Activated CD4-positive, CD25-positive, alpha-beta regulatory T cell treated with anti-CD3 and anti-CD28 coated beads, Interleukin-2, amount 50 U/mL, for 16 hours (primary cell): Measurements from ENCODE around the gene GRK3.
"Not testable (repeated sequence)": the region's sequence is repeated elsewhere in the genome, so short reads cannot be mapped to it uniquely, and the experiment has no call there.

Experiments used
- DNase-seq: peaks from one replicate; pipeline ENCODE4 v3.0.0-alpha.2; 2020; ENCODE audit warnings: low read depth, low spot score

Gene GRK3

DNA sequence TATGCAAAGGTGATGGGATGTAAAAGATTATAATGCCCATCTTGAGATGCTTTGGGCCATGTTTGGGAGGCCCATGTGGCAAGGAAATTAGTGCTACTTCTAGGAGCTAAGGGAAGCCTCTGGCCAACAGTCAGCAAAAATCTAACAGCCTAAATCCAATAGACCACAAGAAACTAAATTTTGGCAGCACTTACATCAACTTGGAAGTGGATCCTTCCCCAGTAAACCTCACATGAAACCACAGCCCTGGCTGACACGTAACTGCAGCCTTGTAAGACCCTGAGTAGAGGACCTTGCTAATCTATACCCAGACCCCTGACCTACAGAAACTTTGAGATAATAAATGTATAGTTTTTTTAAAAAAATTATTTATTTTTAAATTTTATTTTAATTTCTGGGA, 13.1 kb upstream of the GRK3 start:
- DNase-seq = no peak

DNA sequence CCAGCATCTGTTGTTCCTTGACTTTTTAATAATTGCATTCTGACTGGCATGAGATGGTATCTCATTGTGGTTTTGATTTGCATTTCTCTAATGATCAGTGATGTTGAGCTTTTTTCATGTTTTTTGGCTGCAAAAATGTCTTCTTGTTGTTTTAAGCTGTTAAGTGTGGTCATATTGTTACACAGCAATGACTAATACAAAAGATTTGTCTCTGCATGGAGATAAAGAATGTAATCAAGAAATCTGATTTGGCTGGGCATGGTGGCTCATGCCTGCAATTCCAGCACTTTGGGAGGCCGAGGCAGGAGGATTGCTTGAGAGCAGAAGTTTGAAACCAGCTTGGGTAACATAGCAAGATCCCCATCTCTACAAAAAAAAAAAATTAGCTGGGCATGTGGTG, 12.1 kb upstream of the GRK3 start:
- DNase-seq = not testable (repeated sequence)

DNA sequence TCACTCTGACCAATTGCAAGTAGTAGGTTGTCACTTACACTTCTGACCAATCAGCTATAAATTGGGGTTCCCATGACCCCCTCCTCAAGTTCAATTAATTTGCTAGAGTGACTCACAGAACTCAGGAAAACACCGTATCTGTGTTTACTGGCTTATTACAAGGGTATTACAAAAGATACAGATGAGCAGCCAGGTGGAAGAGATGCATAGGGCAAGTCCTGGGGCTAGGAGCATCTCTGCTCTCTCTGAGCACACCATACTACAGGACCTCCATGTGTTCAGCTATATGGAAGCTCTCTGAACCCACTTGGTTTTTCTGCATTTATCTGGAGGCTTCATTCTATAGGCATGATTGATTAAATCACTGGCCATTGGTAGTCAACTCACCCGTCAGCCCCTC, 11.3 kb upstream of the GRK3 start:
- no peak for DNase-seq

DNA sequence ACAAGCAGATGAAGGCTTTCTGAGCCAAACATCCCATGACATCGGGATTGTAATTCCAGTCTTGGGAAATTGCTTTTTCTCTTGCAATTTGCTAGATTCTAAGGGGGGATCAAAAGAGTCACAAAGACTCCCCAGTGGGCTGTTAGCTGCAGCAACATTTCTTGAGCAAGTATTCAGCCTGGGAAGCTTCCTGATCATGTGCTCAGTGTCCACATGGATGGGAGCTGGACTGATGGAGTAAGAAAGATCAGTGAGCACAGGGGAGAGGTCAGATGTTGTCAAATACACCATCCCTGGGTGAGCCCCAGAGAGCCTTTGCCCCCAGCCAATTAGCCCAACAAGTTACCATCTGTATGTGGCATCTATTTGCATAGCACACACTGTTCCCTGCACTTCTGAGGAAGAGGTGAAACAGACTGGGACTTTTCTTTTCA, 10.2 kb upstream of the GRK3 start:
- no peak for DNase-seq

DNA sequence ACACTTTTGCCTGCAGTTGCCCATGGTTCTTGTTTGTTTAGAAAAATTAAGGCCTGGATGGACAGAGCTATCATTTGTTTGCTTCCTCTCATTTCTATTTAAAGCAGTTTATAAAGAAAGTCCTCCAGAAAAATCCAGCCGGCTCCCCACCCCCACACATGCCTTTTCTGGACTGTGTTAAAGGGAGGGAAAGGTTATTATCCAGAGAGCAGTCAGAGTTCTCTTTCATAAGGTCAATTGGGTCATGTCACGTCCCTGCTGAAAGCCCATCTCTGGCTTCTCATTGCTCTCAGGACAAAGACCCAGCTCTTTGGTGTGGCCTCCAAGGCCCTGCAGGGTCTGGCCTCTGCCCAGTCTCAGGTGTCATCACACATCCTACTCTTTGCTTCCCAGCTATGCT, 9.8 kb upstream of the GRK3 start:
- DNase-seq = no peak

DNA sequence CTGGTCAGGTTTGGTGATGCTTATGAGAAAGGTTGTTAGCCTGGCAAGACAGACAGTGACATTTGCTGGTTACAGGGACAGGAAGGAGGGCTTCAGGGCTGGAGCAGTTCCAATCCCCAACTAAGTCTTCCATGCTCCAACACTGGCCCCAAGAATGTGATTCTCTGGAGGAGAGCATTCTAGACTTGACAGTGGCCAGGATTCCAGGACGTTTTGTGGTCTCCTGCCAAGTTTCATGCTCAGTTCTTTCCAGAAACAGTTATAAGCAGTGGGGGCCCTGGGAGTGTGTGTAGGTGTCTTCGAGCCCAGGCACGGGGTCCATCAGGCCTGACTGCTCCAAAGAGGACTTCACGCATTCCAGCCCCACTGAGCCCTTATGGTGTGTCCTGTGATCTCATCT, 8.9 kb upstream of the GRK3 start:
- DNase-seq = no peak

DNA sequence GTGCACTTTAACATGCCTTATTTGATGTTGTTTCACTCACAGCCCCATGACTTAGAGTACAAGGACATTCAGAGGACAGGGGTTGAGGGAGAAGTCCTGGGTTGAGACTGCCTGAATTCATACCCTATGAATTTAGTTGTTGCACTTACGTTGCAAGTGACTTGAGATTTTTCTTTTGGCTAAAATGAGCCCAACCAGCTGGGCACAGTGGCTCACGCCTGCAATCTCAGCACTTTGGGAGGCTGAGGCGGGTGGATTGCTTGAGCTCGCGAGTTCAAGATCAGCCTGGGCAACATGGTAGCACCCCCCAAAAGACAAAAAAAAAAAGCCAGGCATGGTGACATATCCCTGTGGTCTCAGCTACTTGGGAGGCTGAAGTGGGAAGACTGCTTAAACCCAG, 7.3 kb upstream of the GRK3 start:
- DNase-seq = no peak

DNA sequence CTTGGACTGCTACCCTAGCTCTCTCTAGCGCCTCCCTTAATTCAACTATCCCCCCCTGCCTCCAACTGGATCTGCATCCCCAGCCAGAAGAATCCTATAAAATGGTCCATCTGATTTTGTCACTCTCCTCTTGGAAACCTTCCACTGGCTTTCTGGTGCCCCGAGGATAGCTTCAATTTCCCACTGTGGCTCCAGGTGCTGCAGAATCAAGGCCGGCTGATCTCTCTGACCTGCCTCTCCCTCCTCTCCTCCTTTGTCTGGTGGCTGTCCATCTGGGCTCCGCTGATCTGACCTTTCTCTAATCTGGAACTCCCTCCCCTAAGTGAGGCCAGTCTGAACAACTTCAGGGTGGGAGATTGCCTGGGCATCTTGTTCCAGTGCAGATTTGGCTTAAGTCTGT, 6.1 kb upstream of the GRK3 start:
- no peak for DNase-seq

DNA sequence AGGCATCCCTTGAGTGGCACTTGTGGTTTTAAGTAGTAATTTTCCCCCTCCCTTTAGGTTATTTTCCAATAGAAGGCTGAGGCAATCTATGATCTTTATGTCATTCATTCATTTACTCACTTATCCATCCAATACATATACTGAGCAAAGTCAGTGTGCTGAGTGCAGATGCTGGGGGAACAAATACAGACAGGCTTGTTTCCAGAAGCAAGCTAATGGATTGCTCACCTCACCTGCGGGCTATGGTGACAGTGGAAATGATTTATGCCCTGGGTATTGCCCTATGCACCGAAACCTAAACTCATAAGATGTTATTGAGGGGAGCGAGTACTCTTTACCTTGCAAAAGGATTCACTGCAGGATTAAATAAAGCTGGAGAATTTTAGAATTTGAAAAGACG, 4.6 kb upstream of the GRK3 start:
- DNase-seq = not testable (repeated sequence)

DNA sequence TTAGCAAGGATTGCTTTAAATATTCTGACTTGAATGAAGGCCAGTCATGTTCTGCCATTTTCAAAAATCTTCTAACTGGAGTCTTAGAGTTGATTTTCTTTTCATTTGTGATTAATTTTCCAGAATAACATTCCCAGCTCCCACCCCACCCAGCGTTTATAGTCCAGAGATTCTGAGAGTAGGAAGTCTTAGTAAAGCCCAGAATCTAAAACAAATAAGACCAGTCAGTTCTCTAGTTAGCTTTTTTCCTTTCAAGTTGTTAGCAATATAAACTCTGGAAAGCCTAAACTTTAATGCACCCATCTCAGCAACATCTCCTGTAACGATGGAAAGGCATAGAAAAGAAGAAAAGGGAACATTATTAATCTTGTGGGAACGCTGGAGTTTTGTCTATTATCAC, 3.3 kb upstream of the GRK3 start:
- not testable (repeated sequence) for DNase-seq

DNA sequence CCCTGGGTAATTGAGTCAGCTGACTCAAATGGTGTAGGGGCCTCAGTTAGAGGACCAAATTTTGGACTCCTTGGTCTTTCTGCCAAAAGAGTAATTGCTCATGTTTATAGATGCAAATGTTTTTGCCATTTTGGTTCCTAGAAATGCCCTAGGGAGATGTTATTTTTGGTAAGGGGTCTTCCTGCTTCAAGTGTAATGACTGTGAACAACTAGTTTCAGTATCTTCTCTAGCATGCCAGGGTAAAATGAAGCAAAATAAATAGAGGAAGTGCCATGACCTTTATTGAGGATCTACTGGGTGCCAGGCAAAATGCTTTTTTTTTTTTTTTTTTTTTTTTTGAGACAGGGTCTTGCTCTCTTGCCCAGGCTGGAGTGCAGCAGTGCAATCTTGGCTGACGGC, 2.5 kb upstream of the GRK3 start:
- DNase-seq = not testable (repeated sequence)

DNA sequence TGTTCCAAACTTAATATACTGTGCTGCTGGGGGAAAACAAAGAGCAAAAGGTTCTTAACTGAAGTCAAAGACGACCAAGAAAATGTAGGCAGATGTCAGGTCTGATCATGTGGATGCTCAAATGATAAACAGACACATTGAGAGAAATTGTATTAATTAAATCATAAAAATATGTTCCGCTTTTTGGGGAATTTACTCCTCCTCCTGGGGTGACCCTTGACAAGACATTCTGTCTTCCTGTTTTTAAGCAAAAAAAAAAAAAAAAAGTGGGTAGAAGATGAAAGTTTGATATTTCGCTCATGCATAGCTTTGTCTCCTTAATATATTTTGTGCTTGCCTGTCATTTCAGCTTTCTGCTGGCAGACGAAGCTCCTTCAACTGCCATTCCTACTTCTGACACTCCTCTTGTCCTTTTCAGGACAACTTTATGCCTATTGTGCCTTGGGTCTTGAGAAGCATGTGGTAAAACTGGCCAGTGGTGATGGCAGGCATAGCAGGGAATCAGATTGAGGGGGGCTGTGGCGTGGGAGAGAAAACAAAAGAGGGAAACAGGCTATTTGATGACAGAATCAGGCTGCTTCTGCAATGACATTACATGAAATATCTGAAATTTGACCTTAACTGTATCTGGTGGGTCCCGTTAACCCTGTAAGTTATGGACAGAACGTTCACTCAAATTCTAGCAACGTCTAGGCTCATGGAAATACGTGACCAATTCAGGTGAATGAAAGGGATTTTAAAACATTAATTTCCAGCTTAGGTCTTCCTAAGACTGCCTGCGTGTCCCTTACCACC, 1.3 kb upstream of the GRK3 start:
- DNase-seq = not testable (repeated sequence)

DNA sequence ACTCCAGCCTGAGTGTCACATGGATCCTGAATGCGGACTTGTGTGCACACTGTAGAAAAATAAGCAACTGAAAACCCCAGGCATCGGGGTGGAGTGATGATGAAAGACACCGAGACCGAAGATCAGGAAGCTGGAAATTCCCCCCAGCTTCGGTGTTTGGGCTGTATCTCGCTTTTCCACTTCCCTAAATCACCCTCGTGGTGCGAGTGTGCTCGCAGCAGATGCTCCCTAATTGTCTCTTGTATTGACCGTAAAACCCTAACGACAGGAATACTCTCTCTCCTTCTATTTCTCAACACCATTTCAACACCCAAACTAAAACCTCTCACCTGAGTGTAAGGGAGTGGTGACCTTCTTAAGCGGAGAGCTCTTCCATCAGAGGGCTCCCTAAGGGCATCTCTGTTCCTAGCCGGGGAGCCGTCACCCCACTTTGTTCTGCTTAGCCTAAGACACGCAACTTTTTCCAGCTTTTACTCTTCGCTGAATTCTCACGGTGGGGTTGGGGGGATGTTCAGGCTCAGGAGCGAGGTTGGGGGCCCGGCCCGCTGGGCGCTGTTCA, 635 bp upstream of the GRK3 start:
- DNase-seq = no peak

DNA sequence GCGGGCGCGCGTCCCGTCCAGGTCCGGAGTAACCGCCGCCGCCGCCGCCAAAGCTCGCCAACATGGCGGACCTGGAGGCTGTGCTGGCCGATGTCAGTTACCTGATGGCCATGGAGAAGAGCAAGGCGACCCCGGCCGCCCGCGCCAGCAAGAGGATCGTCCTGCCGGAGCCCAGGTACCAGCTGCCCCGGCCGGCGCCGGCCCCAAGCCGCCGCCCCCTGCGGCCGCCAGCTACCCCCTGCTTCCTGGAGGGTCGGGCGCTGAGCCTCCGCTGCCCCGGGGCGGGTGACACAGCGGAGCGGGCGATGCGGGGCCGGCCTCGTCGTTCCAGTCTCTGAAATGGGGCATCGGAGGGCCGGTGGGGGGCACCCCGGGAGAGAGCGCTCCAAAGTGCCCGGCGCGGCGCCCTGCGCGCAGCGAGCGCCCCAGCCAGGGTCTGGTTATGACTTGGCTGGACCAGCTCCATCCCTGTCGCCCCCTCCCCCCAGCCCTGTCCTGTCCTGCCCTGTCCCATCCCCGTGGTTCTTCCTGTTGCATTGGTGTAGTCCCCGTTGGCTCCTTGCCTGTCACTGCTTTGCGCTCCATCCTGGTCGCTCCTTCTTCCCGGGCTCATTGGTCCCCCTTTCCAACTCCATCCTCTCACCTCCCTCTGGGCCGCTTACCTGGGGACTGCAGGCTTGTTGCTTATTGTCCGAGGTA, 653 bp downstream of the GRK3 start:
- no peak for DNase-seq

DNA sequence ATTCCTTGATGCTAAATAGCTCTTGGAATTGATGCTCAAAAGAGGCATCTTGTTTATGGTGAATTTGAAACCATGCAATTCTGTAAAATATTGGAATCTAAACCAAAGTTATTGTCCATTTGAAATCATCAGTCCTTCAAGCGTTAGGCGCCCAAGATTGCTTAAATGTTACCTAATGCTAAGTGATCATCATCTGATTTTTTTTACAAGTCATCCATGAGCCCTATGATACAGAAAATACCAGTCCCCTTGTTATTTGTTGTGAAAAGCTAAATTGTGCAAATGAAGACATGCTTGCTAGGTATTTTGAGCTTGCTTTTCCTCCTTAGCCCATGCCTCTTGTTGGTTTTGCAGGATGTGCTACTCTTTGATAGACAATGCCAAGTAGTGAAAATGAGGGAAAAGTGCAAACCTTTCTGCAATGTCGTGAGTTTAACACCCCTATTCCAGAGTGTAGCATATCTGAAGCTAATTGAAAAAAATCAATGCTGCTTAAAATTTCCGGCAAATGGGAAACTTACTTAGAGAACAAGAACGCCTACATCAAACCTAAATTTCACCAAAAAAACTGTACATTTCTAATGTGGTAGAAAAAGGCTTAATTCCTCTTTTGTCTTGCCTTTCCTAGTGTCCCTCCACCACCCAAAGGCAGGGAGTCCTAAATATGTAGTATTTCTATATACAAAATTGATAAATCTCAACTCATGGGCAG, 1.9 kb downstream of the GRK3 start:
- no peak for DNase-seq

DNA sequence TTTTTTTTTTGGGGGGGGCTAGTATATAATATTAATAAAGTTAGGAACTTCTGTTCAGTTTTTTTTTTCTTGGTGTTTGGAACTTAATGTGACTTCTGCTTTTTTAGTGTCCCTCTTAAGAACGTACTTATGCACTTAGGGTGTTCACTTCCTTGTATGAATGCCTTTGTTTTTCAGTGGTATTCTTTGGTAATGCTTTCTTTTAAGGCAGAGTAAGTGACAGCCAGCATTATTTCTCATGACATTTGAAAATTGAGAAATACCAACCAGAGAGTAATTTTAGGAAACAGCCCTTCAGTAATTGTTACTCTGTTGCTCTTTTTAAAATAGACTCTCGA, 2.4 kb downstream of the GRK3 start:
- DNase-seq = no peak

DNA sequence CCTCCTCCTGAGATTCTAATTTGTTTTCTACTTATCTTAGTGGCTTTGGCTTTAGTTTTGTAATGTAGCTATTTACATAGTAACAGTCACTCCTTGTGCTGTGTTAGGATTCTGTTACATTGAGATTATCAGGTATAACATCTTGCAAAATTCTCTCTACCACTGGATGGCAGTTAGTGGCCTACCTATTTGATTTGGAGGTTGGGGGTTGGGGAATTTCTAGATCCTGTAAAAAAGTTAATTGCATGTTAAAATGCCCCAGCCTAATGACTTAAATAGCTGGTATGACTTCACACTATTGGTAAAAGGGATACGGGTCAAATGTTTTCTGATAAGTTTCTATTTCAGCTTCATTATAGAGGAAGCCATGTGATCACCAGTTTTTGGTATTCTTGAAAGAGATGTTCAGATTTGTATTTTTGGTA, 2.8 kb downstream of the GRK3 start:
- no peak for DNase-seq

DNA sequence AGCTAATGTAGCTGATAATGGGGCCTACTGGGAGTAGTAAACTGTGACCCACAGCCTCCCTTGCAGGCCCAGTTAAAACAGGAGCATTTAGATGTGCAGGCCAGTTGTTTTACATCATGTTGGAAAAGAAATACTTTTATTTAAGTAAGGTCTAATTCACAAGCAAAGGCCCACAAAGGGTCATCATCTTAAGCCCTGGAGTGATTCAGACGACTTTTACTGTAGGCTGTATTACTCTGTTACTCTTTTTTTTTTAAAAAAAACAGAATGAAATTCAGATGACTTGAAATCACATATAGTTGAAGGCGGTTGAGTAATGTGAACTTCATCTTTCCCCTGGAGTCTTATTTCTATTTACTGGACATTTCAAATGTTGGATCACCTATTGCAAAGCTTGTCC, 3.6 kb downstream of the GRK3 start:
- not testable (repeated sequence) for DNase-seq

DNA sequence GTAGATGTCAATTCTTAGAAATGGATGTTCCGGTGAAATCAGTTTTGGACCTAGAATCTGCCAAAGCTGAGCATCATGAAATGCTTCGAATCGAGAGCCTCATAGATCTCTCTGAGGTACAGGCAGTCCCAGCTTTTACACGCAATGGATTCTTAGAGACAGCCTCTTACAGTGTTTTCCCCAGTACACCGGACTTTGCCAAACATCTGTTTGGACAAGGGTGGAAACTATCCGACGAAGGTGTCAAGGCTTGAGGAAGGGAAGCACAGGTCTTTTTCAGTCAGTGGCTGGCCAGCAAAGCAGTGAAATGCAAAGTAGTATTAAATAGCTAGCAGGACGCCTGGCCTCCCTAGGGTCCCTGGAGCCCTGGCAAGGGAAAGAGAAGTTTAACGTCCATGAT, 4.9 kb downstream of the GRK3 start:
- DNase-seq = no peak

DNA sequence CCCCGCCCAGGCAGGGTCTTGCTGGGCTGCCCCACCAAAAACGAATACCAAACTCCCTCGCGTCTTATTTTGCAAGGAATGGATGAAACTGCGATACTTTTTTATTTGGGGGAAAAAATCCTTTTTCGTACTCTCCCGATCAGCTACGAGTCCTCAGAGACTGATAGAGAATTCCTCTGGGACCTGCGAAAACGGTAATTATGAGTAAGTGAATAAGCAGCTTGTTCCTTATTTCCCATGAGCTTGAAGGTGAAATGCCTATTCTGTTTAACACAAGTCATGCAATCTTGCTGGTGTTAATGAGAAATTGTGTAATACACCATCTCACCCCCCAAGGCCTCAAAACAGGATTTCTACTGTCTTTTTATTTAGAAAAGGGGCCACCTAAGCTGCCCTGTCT, 5.5 kb downstream of the GRK3 start:
- DNase-seq = no peak

DNA sequence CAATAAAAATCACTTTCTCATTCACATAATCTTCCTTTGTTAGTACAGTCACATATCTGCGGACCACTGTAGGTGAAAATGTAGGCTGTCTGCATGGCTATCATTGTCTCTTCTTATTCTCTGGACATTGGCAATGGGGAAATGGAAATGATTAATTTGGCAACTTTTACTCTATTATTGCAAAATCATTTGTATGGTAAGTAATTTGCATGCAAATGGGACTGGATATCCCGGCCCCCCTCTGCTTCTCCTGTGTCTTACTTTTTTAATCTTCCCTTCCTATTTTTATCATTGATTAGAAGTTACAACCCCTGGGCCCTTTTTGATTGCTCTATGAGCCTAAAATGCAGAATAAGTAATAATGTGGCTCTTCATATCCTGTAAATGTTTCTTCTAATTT, 6.0 kb downstream of the GRK3 start:
- DNase-seq = no peak

DNA sequence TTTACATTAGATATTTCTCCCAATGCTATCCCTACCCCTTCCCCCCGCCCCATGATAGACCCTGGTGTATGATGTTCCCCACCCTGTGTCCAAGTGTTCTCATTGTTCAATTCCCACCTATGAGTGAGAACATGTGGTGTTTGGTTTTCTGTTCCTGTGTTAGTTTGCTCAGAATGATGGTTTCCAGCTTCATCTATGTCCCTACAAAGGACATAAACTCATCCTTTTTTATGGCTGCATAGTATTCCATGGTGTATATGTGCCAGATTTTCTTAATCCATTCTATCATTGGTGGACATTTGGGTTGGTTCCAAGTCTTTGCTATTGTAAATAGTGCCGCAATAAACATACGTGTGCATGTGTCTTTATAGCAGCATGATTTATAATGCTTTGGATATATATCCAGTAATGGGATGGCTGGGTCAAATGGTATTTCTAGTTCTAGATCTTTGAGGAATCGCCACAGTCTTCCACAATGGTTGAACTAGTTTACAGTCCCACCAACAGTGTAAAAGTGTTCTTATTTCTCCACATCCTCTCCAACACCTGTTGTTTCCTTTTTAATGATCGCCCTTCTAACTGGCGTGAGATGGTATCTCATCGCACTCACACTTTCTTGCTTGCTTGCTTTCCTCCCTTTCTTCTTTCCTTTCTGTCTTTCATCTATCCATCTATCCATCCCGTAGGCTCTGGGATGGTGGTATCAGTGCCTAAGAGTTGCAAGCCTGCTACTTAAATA, 7.7 kb downstream of the GRK3 start:
- not testable (repeated sequence) for DNase-seq
